SK-N-MC (cell line): Measurements from ENCODE around the gene PRICKLE2.

ENCODE experiments used
- DNase-seq: peaks from one replicate; pipeline ENCODE4 v3.0.0-alpha.2; 2011; ENCODE audit warnings: low read depth, low spot score
- H3K27ac ChIP-seq: fragments of 200-600 bp; sonication (generic); 2 replicates; pipeline ENCODE4 v1.5.1; 2016; ENCODE audit warnings: mixed run types
- H3K36me3 ChIP-seq: fragments of 200-600 bp; sonication (generic); 2 replicates; pipeline ENCODE4 v1.6.1; 2017; ENCODE audit warnings: antibody characterized with exemption, low read length, mixed read lengths; ENCODE audit not compliant: insufficient read depth
- H3K4me3 ChIP-seq: fragments of 200-600 bp; sonication (generic); 2 replicates; pipeline ENCODE4 v1.5.1; 2016
- H3K9ac ChIP-seq: fragments of 200-600 bp; sonication (generic); 2 replicates; pipeline ENCODE4 v1.8.0; 2017; ENCODE audit warnings: mixed run types, mixed read lengths; ENCODE audit not compliant: insufficient read length
- H3K9me3 ChIP-seq: fragments of 200-600 bp; sonication (generic); 2 replicates; pipeline ENCODE4 v1.6.1; 2017; ENCODE audit warnings: low read depth, mild to moderate bottlenecking, antibody characterized with exemption, low read length, moderate library complexity, mixed read lengths
- EZH2 ChIP-seq: fragments of 200-600 bp; sonication (generic); IDR thresholded peaks from one replicate; pipeline ENCODE4 v1.6.1; 2017; ENCODE audit warnings: antibody characterized with exemption
- FOXP2 ChIP-seq: optimal IDR thresholded peaks from 2 replicates; pipeline ENCODE3; 2011; ENCODE audit warnings: mild to moderate bottlenecking, moderate library complexity; ENCODE audit not compliant: insufficient read depth; ENCODE audit errors: extremely low read length, control extremely low read depth
- POLR2AphosphoS5 ChIP-seq: IDR thresholded peaks from 2 replicates; pipeline ENCODE4 v1.6.1; 2012; ENCODE audit warnings: mild to moderate bottlenecking, low read depth, low read length, borderline replicate concordance

Gene PRICKLE2

DNA sequence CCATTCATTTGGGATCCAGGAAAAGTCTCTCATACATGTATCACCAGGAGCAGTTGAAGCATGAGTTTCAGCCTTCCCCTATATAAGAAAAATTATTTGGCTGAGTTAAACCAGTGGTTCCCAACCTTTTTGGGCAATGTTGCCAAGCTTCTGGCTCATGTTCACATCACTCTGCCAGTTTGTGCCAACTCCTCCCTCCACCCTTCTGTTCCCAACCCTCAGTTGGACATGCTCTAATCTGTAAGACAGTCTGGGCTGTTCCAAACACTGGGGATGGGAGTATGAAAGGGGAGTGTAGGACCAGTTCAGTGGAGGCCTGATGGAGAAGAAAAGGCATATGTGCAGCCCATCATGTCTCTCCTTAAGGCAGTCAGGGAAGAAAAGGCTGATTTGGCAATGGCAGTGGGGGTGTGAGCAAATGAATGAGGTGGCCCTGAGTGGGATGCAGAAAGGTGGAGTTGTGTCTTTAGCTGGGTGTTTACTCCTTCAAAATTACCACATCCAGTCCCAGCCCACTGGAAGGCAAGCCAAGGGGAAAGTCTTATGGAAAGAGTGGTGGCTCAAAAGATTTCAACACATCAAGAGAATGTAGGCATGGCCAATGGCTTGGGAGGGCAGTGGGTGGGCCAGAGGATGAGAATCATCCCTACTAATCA, 32.0 kb upstream of the PRICKLE2 start:
- Histone ChIP-seq H3K9me3 (no peaks in the 10 kb centered on the region), H3K36me3 (no peaks in the 10 kb centered on the region), H3K9ac (no peak overlapping the region), H3K4me3 (no peak overlapping the region), H3K27ac (no peak overlapping the region)
- no peak for DNase-seq
- no peak for TF ChIP-seq POLR2AphosphoS5
- TF ChIP-seq FOXP2: no peak
- no peak for TF ChIP-seq EZH2

DNA sequence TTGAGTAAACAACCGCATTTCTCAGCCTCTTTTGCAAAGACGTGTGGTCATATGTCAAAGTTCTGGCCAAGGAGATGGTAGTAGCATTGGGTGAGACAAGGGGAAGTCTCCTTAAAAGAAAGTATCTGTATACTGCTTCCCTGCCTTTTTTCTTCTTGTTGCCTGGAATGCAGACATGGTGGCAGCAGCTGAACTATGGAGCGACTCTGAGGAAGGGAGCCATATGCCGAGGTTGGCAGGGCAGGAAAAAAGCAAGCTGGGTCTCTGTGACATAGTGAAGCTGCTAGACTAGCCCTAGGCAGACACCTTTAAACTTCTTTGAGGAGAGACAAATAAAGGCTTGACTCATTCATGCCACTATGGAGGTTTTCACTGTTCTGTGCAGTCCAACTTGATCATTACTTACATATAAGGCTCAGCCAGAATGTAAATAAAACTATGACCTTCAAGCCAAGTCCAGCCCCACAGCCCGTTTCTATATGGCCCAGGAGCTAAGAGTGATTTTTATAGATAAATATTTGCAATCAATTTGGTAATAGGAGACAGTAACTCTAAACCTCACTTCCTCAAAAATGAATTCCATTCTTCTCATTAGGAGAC, 30.6 kb upstream of the PRICKLE2 start:
- Histone ChIP-seq H3K27ac (no peak overlapping the region), H3K4me3 (no peak overlapping the region), H3K9ac (no peak overlapping the region), H3K36me3 (no peaks in the 10 kb centered on the region), H3K9me3 (no peaks in the 10 kb centered on the region)
- no peak for DNase-seq
- TF ChIP-seq EZH2 (no peak), FOXP2 (no peak), POLR2AphosphoS5 (no peak)

DNA sequence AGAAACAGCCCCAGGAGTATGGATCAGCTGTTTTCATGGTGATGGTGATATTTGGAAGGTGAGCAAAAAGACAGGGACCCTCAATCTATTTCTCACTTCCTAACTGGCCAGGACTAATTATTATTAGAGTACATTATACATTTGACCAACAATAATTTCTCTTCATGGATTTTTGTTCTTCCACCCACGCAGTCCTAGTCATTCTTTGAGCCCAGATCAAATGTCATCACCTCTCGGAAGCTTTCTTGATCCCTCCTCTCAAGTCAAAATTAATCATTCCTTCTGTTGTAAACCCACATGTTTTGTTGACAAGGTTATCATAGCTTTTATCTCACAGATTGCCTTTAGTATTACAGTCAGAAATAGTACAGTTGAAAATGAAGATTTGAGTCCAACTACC, 29.2 kb upstream of the PRICKLE2 start:
- Histone ChIP-seq H3K9me3 (no peaks in the 10 kb centered on the region), H3K36me3 (no peaks in the 10 kb centered on the region), H3K4me3 (no peak overlapping the region), H3K9ac (no peak overlapping the region), H3K27ac (no peak overlapping the region)
- TF ChIP-seq EZH2: no peak
- no peak for TF ChIP-seq FOXP2
- TF ChIP-seq POLR2AphosphoS5: no peak
- no peak for DNase-seq

DNA sequence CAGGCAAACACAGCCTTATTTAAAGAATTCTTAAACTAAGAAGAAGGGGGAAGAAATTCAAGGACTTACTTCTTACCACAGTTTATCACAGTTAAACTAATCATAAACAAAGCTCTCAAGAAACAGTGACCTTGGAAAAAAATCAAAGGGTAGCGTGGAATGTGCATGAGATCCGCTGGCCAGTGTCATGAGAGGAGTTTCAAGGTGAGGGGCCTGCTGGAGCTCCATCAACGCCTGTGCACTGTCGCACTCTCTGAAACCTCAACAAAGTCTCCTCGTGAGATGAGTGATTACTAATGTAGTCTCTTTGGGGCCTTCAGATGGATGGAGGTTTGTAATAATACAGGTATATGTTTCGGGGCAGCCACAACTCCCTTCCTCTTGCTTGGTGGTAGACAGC, 28.4 kb upstream of the PRICKLE2 start:
- Histone ChIP-seq H3K9me3 (no peaks in the 10 kb centered on the region), H3K27ac (no peak overlapping the region), H3K36me3 (no peaks in the 10 kb centered on the region), H3K4me3 (no peak overlapping the region), H3K9ac (no peak overlapping the region)
- TF ChIP-seq EZH2 (no peak), POLR2AphosphoS5 (no peak), FOXP2 (no peak)
- DNase-seq: no peak

DNA sequence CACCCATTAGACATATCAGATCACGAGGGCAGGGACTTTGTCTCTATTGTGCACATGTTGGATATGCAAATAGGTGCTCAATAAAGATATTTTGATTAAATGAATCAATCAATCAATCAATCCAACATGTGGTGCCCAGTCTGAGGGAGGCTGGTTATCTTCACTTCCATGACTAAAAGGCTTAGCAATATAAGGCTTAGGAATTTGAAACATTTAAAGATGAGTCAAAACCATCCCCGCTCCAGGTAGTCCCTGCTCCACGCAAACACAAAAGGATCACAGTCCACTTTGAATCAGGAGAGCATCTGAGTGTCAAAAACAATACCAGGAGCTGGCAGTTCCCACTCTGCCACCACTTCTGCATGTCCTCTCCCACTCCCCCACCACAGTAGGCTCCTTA, 25.8 kb upstream of the PRICKLE2 start:
- H3K4me3 ChIP-seq: no peak overlapping the region
- no peaks in the 10 kb centered on the region for H3K36me3 ChIP-seq
- TF ChIP-seq FOXP2 (no peak), POLR2AphosphoS5 (no peak), EZH2 (no peak)
- no peaks in the 10 kb centered on the region for H3K9me3 ChIP-seq
- no peak for DNase-seq
- no peak overlapping the region for H3K9ac ChIP-seq
- no peak overlapping the region for H3K27ac ChIP-seq

DNA sequence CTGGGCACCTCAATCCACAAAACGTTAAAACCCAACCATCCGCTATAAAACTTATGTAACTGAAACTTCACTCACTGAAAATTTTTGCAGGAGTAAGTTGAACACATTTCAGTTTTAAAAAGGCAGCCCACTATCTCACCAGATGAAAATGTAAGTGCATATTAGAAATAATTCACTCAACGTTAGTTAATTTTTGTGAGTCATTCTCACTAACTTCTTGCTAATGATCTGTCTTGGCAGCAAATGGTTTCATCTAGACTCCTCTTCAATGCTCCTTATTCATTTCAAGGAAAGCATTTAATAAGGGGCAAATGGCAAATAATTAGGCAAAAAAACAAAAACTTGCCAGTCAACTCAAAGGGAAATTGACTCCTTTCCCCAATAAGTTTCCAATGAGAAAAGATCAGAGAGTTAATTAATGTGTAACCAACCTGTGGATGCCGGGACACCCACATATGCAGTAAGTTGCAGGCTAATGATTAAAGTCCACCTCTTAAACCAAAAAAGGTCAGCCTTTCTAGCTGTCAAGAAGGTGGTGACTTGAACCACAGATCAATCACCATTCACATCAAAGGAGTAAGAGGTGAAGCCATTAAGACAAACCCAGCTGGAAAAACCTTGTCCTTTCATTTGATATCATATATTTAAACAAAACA, 22.9 kb upstream of the PRICKLE2 start:
- Histone ChIP-seq H3K4me3 (no peak overlapping the region), H3K9me3 (no peaks in the 10 kb centered on the region), H3K36me3 (no peaks in the 10 kb centered on the region), H3K27ac (no peak overlapping the region), H3K9ac (no peak overlapping the region)
- DNase-seq: no peak
- TF ChIP-seq POLR2AphosphoS5 (no peak), EZH2 (no peak), FOXP2 (no peak)

DNA sequence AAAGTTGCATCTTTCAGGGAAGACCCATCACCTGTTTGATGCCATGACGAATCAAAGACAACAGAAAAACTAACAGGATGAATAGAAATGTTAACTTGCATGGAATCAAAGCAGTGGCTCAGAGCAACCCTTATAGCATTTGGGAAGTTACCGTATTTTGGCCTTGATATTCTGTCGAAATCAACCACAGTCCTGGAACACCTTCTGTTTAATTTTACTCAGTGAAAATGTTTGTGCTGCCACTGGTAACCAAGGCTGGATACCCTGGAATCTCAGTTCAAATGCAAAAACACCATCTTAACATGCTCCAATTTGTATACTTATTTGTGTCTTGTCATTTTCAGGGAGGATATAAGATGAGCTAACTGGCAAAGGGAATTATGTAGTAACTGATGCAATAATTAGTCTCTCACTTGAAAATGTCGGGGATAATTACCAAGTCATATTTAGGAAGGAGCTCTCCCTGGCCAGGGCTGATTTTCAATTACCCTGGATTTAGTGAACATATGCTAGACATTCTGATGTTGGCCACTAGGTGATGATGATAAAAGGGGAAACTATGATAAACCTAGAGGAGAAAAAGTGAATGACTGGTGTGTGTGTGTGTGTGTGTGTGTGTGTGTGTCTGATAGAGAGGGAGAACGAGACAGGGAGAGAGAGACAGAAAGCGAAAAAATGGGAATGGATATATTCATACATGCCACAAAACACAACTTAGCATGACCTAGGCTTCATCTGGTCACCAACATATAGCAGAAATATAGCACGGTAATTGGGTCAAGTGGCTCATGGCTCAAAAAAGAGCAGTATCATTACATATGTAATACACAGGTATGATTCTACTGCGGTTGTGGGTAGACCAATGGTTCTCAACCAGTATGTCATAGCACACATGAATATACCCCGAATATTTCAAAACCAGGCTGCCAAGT, 19.0 kb upstream of the PRICKLE2 start:
- H3K4me3 ChIP-seq: no peak overlapping the region
- no peak for DNase-seq
- no peak overlapping the region for H3K27ac ChIP-seq
- H3K9ac ChIP-seq: no peak overlapping the region
- TF ChIP-seq EZH2: no peak
- no peak for TF ChIP-seq FOXP2
- no peak for TF ChIP-seq POLR2AphosphoS5
- H3K9me3 ChIP-seq: no peaks in the 10 kb centered on the region
- no peaks in the 10 kb centered on the region for H3K36me3 ChIP-seq

DNA sequence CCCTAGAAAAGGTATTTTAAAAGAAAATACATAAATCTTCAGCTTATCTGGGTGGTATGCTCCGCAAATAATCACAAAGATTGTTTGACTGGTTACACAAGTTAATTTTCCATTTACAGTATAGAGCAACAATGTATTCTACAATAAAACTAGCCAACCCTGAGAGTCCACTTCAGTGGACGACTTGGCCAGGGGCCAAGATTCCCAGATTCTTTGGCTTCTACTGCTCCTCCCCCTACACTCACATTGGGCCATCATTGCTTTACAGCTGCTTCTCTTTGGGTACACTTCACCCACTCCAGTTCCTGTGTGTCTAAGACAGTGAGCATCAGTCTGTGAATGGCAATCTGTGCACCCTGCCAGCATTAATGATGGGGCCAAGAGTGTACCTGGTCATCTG, 17.2 kb upstream of the PRICKLE2 start:
- no peak for DNase-seq
- H3K27ac ChIP-seq: no peak overlapping the region

More for the DNA sequence above, 17.2 kb upstream of the PRICKLE2 start:
- no peaks in the 10 kb centered on the region for H3K36me3 ChIP-seq
- H3K9me3 ChIP-seq: no peaks in the 10 kb centered on the region
- no peak overlapping the region for H3K9ac ChIP-seq
- TF ChIP-seq FOXP2 (no peak), POLR2AphosphoS5 (no peak), EZH2 (no peak)
- H3K4me3 ChIP-seq: no peak overlapping the region
